ENCODE measurements around the gene RBM19.

Gene RBM19

GRCh38 chr12:113778432-113779132, 187.5 kb downstream of the RBM19 start:
- in situ Hi-C loops (cut with MboI; ENCODE audit: low pct_unique_long_range_greater_than_20kb, low sequenced_read_pairs) = no loop called here

DNA sequence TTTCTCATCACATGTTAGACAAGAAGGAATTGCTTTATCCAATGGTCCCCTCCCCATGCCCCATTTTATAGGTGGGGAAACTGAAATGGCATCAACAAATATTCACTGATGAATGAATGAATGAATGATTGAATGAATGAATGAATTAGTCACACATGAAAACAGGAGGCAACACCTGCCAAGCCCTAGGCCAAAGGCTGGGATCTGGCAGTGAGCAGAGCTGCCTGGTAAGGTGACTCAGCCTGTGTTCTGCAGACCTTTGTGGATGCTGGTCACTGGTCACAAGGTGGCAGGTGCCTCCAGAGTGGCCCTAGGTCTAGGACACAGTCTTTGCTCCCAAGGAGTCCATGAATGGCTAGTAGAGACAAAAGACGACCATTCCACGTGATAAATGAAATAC, 188.4 kb downstream of the RBM19 start:
- DNase-seq = no peak
- in situ Hi-C loops (cut with MboI; ENCODE audit: low pct_unique_long_range_greater_than_20kb, low sequenced_read_pairs) = no loop called here

More at GRCh38 chr12:113778432-113779132, 187.5 kb downstream of the RBM19 start:
- DNase-seq = no peak

GRCh38 chr12:113776536-113776935, 189.6 kb downstream of the RBM19 start:
- in situ Hi-C loops (cut with MboI; ENCODE audit: low pct_unique_long_range_greater_than_20kb, low sequenced_read_pairs) = no loop called here
- no peak for DNase-seq

GRCh38 chr12:113774526-113774925, 191.6 kb downstream of the RBM19 start:
- in situ Hi-C loops (cut with MboI; ENCODE audit: low pct_unique_long_range_greater_than_20kb, low sequenced_read_pairs) = no loop called here

GRCh38 chr12:113772505-113773030, 193.6 kb downstream of the RBM19 start:
- in situ Hi-C loops (cut with MboI; ENCODE audit: low pct_unique_long_range_greater_than_20kb, low sequenced_read_pairs) = no loop called here

More at GRCh38 chr12:113774526-113774925, 191.6 kb downstream of the RBM19 start:
- DNase-seq = no peak

GRCh38 chr12:113770389-113770865, 195.7 kb downstream of the RBM19 start:
- in situ Hi-C loops (cut with MboI; ENCODE audit: low pct_unique_long_range_greater_than_20kb, low sequenced_read_pairs) = no loop called here
- DNase-seq = no peak

More at GRCh38 chr12:113772505-113773030, 193.6 kb downstream of the RBM19 start:
- DNase-seq = no peak

DNA sequence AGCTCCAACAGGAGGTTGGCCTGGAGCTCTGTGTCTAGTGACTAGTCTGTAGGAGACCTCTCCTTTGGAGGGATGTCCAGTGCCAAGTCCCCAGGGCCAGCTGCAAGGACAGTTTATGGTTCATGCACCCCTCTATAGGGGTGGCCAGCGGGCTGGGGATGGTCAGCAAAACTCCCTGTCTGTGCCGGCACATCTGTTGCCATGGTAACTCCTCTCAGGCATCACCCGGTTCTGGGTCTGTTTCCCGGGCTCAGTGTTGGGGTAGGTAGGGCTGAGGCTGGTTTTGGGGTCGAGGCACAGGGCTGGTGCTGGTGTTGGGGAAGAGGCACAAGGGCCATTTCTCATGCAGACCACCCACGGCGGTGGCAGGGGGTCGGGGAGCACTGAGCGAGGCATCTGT, 196.8 kb downstream of the RBM19 start:
- in situ Hi-C loops (cut with MboI; ENCODE audit: low pct_unique_long_range_greater_than_20kb, low sequenced_read_pairs) = no loop called here
- no peak for DNase-seq

GRCh38 chr12:113768850-113769249, 197.3 kb downstream of the RBM19 start:
- in situ Hi-C loops (cut with MboI; ENCODE audit: low pct_unique_long_range_greater_than_20kb, low sequenced_read_pairs) = no loop called here
- no peak for DNase-seq

GRCh38 chr12:113766879-113767878, 198.9 kb downstream of the RBM19 start:
- in situ Hi-C loops (cut with MboI; ENCODE audit: low pct_unique_long_range_greater_than_20kb, low sequenced_read_pairs) = no loop called here
- no peak for DNase-seq

Measured in KBM-7 (cell line).